H9 (cell line): ENCODE results near the gene CHN2. TPM values are rescaled to one million over a fixed set of nuclear protein-coding genes. Genes with fewer than 3 reads are reported as not detected.
"Not testable (repeated sequence)": the region's sequence is repeated elsewhere in the genome, so short reads cannot be mapped to it uniquely, and the experiment has no call there.

ENCODE experiments used
- DNase-seq: peaks from one replicate; pipeline ENCODE4 v3.0.0-alpha.2; 2017
- H2AFZ ChIP-seq: one replicate; pipeline ENCODE4 v1.6.1; 2013; ENCODE audit warnings: mild to moderate bottlenecking, low read length, control low read depth, moderate library complexity
- H2AK5ac ChIP-seq: 2 replicates; pipeline ENCODE4 v1.6.1; 2013; ENCODE audit warnings: low read length, control low read depth, mixed read lengths; ENCODE audit not compliant: insufficient read length
- H2BK120ac ChIP-seq: one replicate; pipeline ENCODE4 v1.6.1; 2013; ENCODE audit warnings: low read depth, mild to moderate bottlenecking, low read length, control low read depth, inconsistent platforms; ENCODE audit not compliant: poor library complexity, severe bottlenecking
- H2BK12ac ChIP-seq: 2 replicates; pipeline ENCODE4 v1.6.1; 2013; ENCODE audit warnings: low read length, control low read depth, mixed read lengths, low read depth; ENCODE audit not compliant: insufficient read length
- H2BK15ac ChIP-seq: 2 replicates; pipeline ENCODE4 v1.6.1; 2013; ENCODE audit warnings: low read depth, low read length, control low read depth
- H2BK20ac ChIP-seq: one replicate; pipeline ENCODE4 v1.6.1; 2013; ENCODE audit warnings: low read depth, mild to moderate bottlenecking, low read length, control low read depth, inconsistent platforms; ENCODE audit not compliant: poor library complexity, severe bottlenecking
- H2BK5ac ChIP-seq: 2 replicates; pipeline ENCODE4 v1.6.1; 2013; ENCODE audit warnings: low read length, control low read depth, mixed read lengths; ENCODE audit not compliant: insufficient read length
- H3K14ac ChIP-seq: 2 replicates; pipeline ENCODE4 v1.6.1; 2013; ENCODE audit warnings: low read length, control low read depth; ENCODE audit not compliant: insufficient read depth
- H3K18ac ChIP-seq: 2 replicates; pipeline ENCODE4 v1.6.1; 2013; ENCODE audit warnings: low read depth, mild to moderate bottlenecking, mixed read lengths, low read length, control low read depth; ENCODE audit not compliant: insufficient read length
- H3K23ac ChIP-seq: 2 replicates; pipeline ENCODE4 v1.6.1; 2013; ENCODE audit warnings: low read length, control low read depth, mixed read lengths, low read depth; ENCODE audit not compliant: insufficient read length
- H3K23me2 ChIP-seq: 2 replicates; pipeline ENCODE4 v1.6.1; 2013; ENCODE audit warnings: low read depth, mild to moderate bottlenecking, mixed read lengths, low read length, control low read depth; ENCODE audit not compliant: insufficient read length, poor library complexity, severe bottlenecking
- H3K27ac ChIP-seq: 2 replicates; pipeline ENCODE4 v1.5.1; 2013; ENCODE audit warnings: low read length, control low read depth, mixed read lengths, low read depth; ENCODE audit not compliant: insufficient read length
- H3K27me3 ChIP-seq: 2 replicates; pipeline ENCODE4 v1.6.1; 2013; ENCODE audit warnings: low read length, control low read depth, inconsistent platforms; ENCODE audit not compliant: insufficient read depth
- H3K4ac ChIP-seq: 2 replicates; pipeline ENCODE4 v1.6.1; 2013; ENCODE audit warnings: low read depth, mild to moderate bottlenecking, control low read depth, inconsistent platforms, low read length, moderate library complexity
- H3K4me1 ChIP-seq: 2 replicates; pipeline ENCODE4 v1.6.1; 2013; ENCODE audit warnings: low read length, control low read depth, inconsistent platforms; ENCODE audit not compliant: insufficient read depth
- H3K4me2 ChIP-seq: 2 replicates; pipeline ENCODE4 v1.6.1; 2013; ENCODE audit warnings: low read length, control low read depth, mixed read lengths; ENCODE audit not compliant: insufficient read length, insufficient read depth
- H3K56ac ChIP-seq: 2 replicates; pipeline ENCODE4 v1.6.1; 2013; ENCODE audit warnings: low read depth, mild to moderate bottlenecking, mixed read lengths, low read length, control low read depth; ENCODE audit not compliant: insufficient read length
- H3K79me1 ChIP-seq: 2 replicates; pipeline ENCODE4 v1.6.1; 2013; ENCODE audit warnings: low read depth, mild to moderate bottlenecking, moderate library complexity, low read length, control low read depth, inconsistent platforms; ENCODE audit not compliant: insufficient read depth, poor library complexity, severe bottlenecking
- H3K79me2 ChIP-seq: 2 replicates; pipeline ENCODE4 v1.6.1; 2013; ENCODE audit warnings: low read length, control low read depth, inconsistent platforms; ENCODE audit not compliant: insufficient read depth
- H3K9ac ChIP-seq: 2 replicates; pipeline ENCODE4 v1.6.1; 2013; ENCODE audit warnings: low read length, control low read depth, mixed read lengths; ENCODE audit not compliant: insufficient read length; ENCODE audit errors: extremely low read depth
- H3K9me3 ChIP-seq: one replicate; pipeline ENCODE4 v1.6.1; 2013; ENCODE audit warnings: low read depth, low read length, inconsistent platforms; ENCODE audit not compliant: control insufficient read depth
- H3T11ph ChIP-seq: one replicate; pipeline ENCODE4 v1.6.1; 2013; ENCODE audit warnings: mild to moderate bottlenecking, low read length, control low read depth, inconsistent platforms
- H4K20me1 ChIP-seq: one replicate; pipeline ENCODE4 v1.6.1; 2013; ENCODE audit not compliant: control insufficient read depth, insufficient read length, insufficient read depth
- H4K5ac ChIP-seq: 2 replicates; pipeline ENCODE4 v1.6.1; 2013; ENCODE audit warnings: low read depth, mild to moderate bottlenecking, mixed read lengths, low read length, control low read depth; ENCODE audit not compliant: insufficient read length
- H4K8ac ChIP-seq: replicated peaks from 2 replicates; pipeline ENCODE4 v1.6.1; 2013; ENCODE audit warnings: low read length, control low read depth, mixed read lengths, low read depth; ENCODE audit not compliant: insufficient read length
- H4K91ac ChIP-seq: 2 replicates; pipeline ENCODE4 v1.6.1; 2013; ENCODE audit warnings: low read depth, mild to moderate bottlenecking, moderate library complexity, mixed read lengths, low read length, control low read depth; ENCODE audit not compliant: insufficient read length
- H3K27ac Mint-ChIP-seq, 3 experiments: 2 replicates in 2 of 3; 3 replicates in 1 of 3; pipeline ENCODE4 v1.8.0; 2020 to 2021; ENCODE audit warnings: mixed read lengths in 3 of 3, mild to moderate bottlenecking in 1 of 3, moderate library complexity in 1 of 3
- H3K27me3 Mint-ChIP-seq: 2 replicates; pipeline ENCODE4 v1.8.0; 2021; ENCODE audit warnings: low read depth, mild to moderate bottlenecking, moderate library complexity, mixed read lengths
- H3K36me3 Mint-ChIP-seq, 3 experiments: 2 replicates in 2 of 3; 3 replicates in 1 of 3; pipeline ENCODE4 v1.8.0; 2020 to 2021; ENCODE audit warnings: low read depth in 3 of 3, mixed read lengths in 3 of 3; ENCODE audit not compliant: insufficient read depth in 1 of 3
- H3K4me1 Mint-ChIP-seq, 2 experiments: 2 replicates each; pipeline ENCODE4 v1.8.0; 2020; ENCODE audit warnings: mixed read lengths in 2 of 2
- H3K4me3 Mint-ChIP-seq, 2 experiments: 2 replicates in 1 of 2; 3 replicates in 1 of 2; pipeline ENCODE4 v1.8.0; 2020 to 2021; ENCODE audit warnings: mild to moderate bottlenecking in 2 of 2, mixed read lengths in 2 of 2, moderate library complexity in 1 of 2
- H3K9me3 Mint-ChIP-seq, 2 experiments: 2 replicates in 1 of 2; 3 replicates in 1 of 2; pipeline ENCODE4 v1.8.0; 2020; ENCODE audit warnings: mild to moderate bottlenecking in 2 of 2, mixed read lengths in 2 of 2, moderate library complexity in 1 of 2
- WGBS: extraction: QIAGEN DNeasy Blood & Tissue Kit; methylation state at CpG from one replicate; pipeline ENCODE4 v1.1.7; 2013; ENCODE audit warnings: missing lambda C conversion rate, low lambda C conversion rate, mixed read lengths; ENCODE audit not compliant: insufficient read length; ENCODE audit errors: extremely low coverage; 5-methylcytosine and 5-hydroxymethylcytosine counted together
- total RNA-seq: library from RNA; stranded (reverse); gene quantifications from 2 replicates; pipeline ENCODE4 v1.2.1, GENCODE V29; 2021
- TF ChIP-seq, protein P1 (sequence below): fragments of 200-600 bp; sonication (generic); conservative IDR thresholded peaks from 3 replicates; pipeline ENCODE4 v1.8.0; 2021; ENCODE audit warnings: antibody characterized with exemption, mild to moderate bottlenecking

CHN2 gene
- total RNA-seq, 1 experiment from 2014 or later = 3.3 TPM

DNA sequence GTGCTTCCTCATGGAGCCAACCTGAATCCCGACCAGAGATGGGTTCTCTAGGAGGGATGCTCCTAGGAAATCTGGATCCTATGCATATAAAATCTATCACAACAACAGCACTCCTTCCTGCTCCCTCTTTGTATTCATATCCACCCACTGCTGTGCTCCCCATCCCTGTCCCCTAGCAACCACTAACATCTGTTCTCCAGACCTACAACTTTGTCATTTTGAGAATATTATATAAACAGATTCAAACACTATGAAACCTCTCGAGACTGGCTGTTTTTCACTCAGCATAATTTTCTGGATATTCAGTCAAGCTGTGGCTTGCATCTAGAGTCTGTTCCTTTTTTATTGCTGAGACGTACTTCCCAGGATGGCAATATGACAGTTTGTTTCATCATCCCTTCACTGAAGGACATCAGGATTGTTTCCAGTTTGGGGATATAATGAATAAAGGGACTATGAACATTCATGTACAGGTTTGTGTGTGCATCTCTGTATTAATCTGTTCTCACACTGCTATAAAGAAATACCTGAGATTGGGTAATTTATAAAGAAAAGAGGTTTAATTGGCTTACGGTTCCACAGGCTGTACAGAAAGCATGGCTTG lies 333.0 kb downstream of the CHN2 start:
- Histone ChIP-seq H4K20me1 (no peaks in the 10 kb centered on the region), H3K4ac (no peak overlapping the region), H3K9me3 (no peaks in the 10 kb centered on the region), H3K23ac (no peak overlapping the region), H3K23me2 (no peaks in the 10 kb centered on the region), H3K79me2 (no peaks in the 10 kb centered on the region), H3K14ac (no peak overlapping the region), H3T11ph (no peak overlapping the region), H3K27ac (no peak overlapping the region), H3K56ac (no peak overlapping the region), H2BK20ac (no peak overlapping the region), H4K5ac (no peak overlapping the region), H4K8ac (no peak overlapping the region), H2AK5ac (no peak overlapping the region), H3K9ac (no peak overlapping the region), H2BK12ac (no peak overlapping the region), H2BK120ac (no peak overlapping the region), H3K4me2 (no peak overlapping the region), H3K18ac (no peak overlapping the region), H3K79me1 (no peaks in the 10 kb centered on the region), H3K4me1 (peaks cover 2% of the 10 kb centered on the region; the same call in 1 of the 2 replicates), H4K91ac (no peak overlapping the region), H3K27me3 (no peaks in the 10 kb centered on the region), H2AFZ (no peak overlapping the region), H2BK15ac (no peak overlapping the region), H2BK5ac (no peak overlapping the region)
- Mint-ChIP-seq H3K27ac (no peak overlapping the region; a peak in 1 of 7 replicates), H3K36me3 (peaks cover 4 to 12% (median 5%) of the 10 kb centered on the region in 3 experiments; a peak in 4 of 7 replicates), H3K4me1 (peaks cover 13 to 16% of the 10 kb centered on the region in 2 experiments), H3K27me3 (peaks cover 2% of the 10 kb centered on the region), H3K4me3 (no peak overlapping the region), H3K9me3 (peaks cover 3 to 6% of the 10 kb centered on the region in 2 experiments; a peak in 3 of 5 replicates)
- DNase-seq = no peak
- TF ChIP-seq, protein P1, sequence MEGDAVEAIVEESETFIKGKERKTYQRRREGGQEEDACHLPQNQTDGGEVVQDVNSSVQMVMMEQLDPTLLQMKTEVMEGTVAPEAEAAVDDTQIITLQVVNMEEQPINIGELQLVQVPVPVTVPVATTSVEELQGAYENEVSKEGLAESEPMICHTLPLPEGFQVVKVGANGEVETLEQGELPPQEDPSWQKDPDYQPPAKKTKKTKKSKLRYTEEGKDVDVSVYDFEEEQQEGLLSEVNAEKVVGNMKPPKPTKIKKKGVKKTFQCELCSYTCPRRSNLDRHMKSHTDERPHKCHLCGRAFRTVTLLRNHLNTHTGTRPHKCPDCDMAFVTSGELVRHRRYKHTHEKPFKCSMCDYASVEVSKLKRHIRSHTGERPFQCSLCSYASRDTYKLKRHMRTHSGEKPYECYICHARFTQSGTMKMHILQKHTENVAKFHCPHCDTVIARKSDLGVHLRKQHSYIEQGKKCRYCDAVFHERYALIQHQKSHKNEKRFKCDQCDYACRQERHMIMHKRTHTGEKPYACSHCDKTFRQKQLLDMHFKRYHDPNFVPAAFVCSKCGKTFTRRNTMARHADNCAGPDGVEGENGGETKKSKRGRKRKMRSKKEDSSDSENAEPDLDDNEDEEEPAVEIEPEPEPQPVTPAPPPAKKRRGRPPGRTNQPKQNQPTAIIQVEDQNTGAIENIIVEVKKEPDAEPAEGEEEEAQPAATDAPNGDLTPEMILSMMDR = no peak
- no CpG with 5 or more reads among the region's 4 CpGs for WGBS

DNA sequence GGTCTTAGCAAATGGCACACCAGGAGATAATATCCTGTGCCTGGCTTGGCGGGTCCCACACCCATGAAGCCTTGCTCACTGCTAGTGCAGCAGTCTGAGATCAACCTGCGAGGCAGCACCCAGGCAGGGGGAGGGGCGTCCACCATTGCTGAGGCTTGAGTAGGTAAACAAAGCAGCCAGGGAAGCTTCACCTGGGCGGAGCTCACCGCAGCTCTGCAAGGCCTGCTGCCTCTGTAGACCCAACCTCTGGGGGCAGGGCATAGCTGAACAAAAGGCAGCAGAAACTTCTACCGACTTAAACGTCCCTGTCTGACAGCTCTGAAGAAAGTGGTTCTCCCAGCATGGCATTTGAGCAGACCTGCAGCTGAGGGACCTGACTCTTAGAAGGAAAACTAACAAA lies 334.0 kb downstream of the CHN2 start:
- H4K8ac ChIP-seq, H3K27ac Mint-ChIP-seq, H2AK5ac ChIP-seq, H2BK20ac ChIP-seq, H3K79me1 ChIP-seq, H4K5ac ChIP-seq, H4K91ac ChIP-seq, H3K9me3 ChIP-seq, H2BK15ac ChIP-seq, H3K4me3 Mint-ChIP-seq, H3K23ac ChIP-seq, H3K4me1 ChIP-seq, H3K14ac ChIP-seq, H3K9ac ChIP-seq, H3K27me3 Mint-ChIP-seq, H3K27me3 ChIP-seq, H3T11ph ChIP-seq, H2BK12ac ChIP-seq, H3K9me3 Mint-ChIP-seq, H3K27ac ChIP-seq, H2AFZ ChIP-seq, H3K56ac ChIP-seq, H3K4me2 ChIP-seq, H3K79me2 ChIP-seq, H4K20me1 ChIP-seq, H3K23me2 ChIP-seq, H2BK120ac ChIP-seq, H2BK5ac ChIP-seq, H3K4ac ChIP-seq, H3K18ac ChIP-seq: not testable (repeated sequence)
- DNase-seq = peak; percentile 80
- Mint-ChIP-seq H3K36me3 (peaks cover 4 to 12% (median 5%) of the 10 kb centered on the region in 3 experiments; a peak in 4 of 7 replicates), H3K4me1 (peaks cover 13 to 16% of the 10 kb centered on the region in 2 experiments)
- no CpG with 5 or more reads among the region's 7 CpGs for WGBS
